Mesothelial cell of epicardium (in vitro differentiated cells): ENCODE measurements around the gene OCLN. TPM values are rescaled to one million over a fixed set of nuclear protein-coding genes. Genes with fewer than 3 reads are reported as not detected.
"Not testable (repeated sequence)": the region's sequence is repeated elsewhere in the genome, so short reads cannot be mapped to it uniquely, and the experiment has no call there.

Experiments
- DNase-seq, 2 experiments: peaks; one replicate each; pipeline ENCODE4 v3.0.0; 2021; ENCODE audit warnings: low spot score in 2 of 2; ENCODE audit not compliant: unreplicated experiment in 2 of 2
- H3K27ac Mint-ChIP-seq: 2 replicates; pipeline ENCODE4 v1.8.0; 2021; ENCODE audit warnings: mixed read lengths
- H3K27me3 Mint-ChIP-seq: 2 replicates; pipeline ENCODE4 v1.8.0; 2021; ENCODE audit warnings: low read depth, mixed read lengths
- H3K36me3 Mint-ChIP-seq: 2 replicates; pipeline ENCODE4 v1.8.0; 2021; ENCODE audit warnings: mixed read lengths
- H3K4me1 Mint-ChIP-seq: 2 replicates; pipeline ENCODE4 v1.8.0; 2021; ENCODE audit warnings: mixed read lengths
- H3K4me3 Mint-ChIP-seq: 2 replicates; pipeline ENCODE4 v1.8.0; 2021; ENCODE audit warnings: mild to moderate bottlenecking, moderate library complexity, mixed read lengths
- H3K9me3 Mint-ChIP-seq: 2 replicates; pipeline ENCODE4 v1.8.0; 2021; ENCODE audit warnings: mixed read lengths
- CTCF ChIP-seq: fragments of 200-600 bp; sonication (generic); IDR thresholded peaks from one replicate; pipeline ENCODE4 v1.5.0; 2021; ENCODE audit warnings: antibody characterized with exemption; ENCODE audit not compliant: unreplicated experiment
- total RNA-seq: library from RNA; stranded (reverse); gene quantifications from 3 replicates; pipeline ENCODE4 v1.2.1, GENCODE V29; 2021

OCLN gene
- total RNA-seq, 1 donor from 2014 or later, result 37.8 TPM

GRCh38 chr5:69454460-69455249 is 37.9 kb upstream of the OCLN start:
- no peaks in the 10 kb centered on the region for H3K4me1 Mint-ChIP-seq
- H3K4me3 Mint-ChIP-seq, result no peak overlapping the region
- no peaks in the 10 kb centered on the region for H3K36me3 Mint-ChIP-seq
- no peak for DNase-seq
- no peak for TF ChIP-seq CTCF
- peaks cover 15% of the 10 kb centered on the region for H3K9me3 Mint-ChIP-seq
- no peak overlapping the region for H3K27ac Mint-ChIP-seq
- H3K27me3 Mint-ChIP-seq, result no peaks in the 10 kb centered on the region

- not testable (repeated sequence) for H3K4me1 Mint-ChIP-seq, H3K4me3 Mint-ChIP-seq, H3K36me3 Mint-ChIP-seq, H3K27me3 Mint-ChIP-seq, DNase-seq, H3K27ac Mint-ChIP-seq
- peaks cover 15% of the 10 kb centered on the region for H3K9me3 Mint-ChIP-seq
Observed at GRCh38 chr5:69455428-69455988, 37.1 kb upstream of the OCLN start.

GRCh38 chr5:69462170-69462569 is 30.4 kb upstream of the OCLN start:
- Mint-ChIP-seq H3K9me3 (peaks cover 11% of the 10 kb centered on the region), H3K4me3 (no peak overlapping the region), H3K27ac (no peak overlapping the region), H3K36me3 (no peaks in the 10 kb centered on the region), H3K4me1 (no peaks in the 10 kb centered on the region), H3K27me3 (no peaks in the 10 kb centered on the region)
- no peak for DNase-seq
- no peak for TF ChIP-seq CTCF

GRCh38 chr5:69466375-69466774 is 26.2 kb upstream of the OCLN start:
- not testable (repeated sequence) for H3K4me3 Mint-ChIP-seq, H3K27me3 Mint-ChIP-seq, H3K4me1 Mint-ChIP-seq, H3K36me3 Mint-ChIP-seq, DNase-seq, H3K27ac Mint-ChIP-seq
- H3K9me3 Mint-ChIP-seq, result peaks cover 10% of the 10 kb centered on the region

GRCh38 chr5:69467442-69468225 is 25.0 kb upstream of the OCLN start:
- no peak for TF ChIP-seq CTCF
- no peaks in the 10 kb centered on the region for H3K4me1 Mint-ChIP-seq
- peaks cover 13% of the 10 kb centered on the region for H3K9me3 Mint-ChIP-seq
- no peaks in the 10 kb centered on the region for H3K36me3 Mint-ChIP-seq
- no peaks in the 10 kb centered on the region for H3K27me3 Mint-ChIP-seq
- no peak for DNase-seq
- no peak overlapping the region for H3K27ac Mint-ChIP-seq
- H3K4me3 Mint-ChIP-seq, result no peak overlapping the region

- no peak for DNase-seq
- no peak for TF ChIP-seq CTCF
- no peaks in the 10 kb centered on the region for H3K27me3 Mint-ChIP-seq
- no peak overlapping the region for H3K4me3 Mint-ChIP-seq
- no peaks in the 10 kb centered on the region for H3K36me3 Mint-ChIP-seq
- no peaks in the 10 kb centered on the region for H3K4me1 Mint-ChIP-seq
- peaks cover 13% of the 10 kb centered on the region for H3K9me3 Mint-ChIP-seq
- H3K27ac Mint-ChIP-seq, result no peak overlapping the region
Observed at GRCh38 chr5:69468631-69469030, 24.0 kb upstream of the OCLN start.

- not testable (repeated sequence) for H3K36me3 Mint-ChIP-seq, H3K4me1 Mint-ChIP-seq, H3K27me3 Mint-ChIP-seq, DNase-seq, H3K4me3 Mint-ChIP-seq, H3K27ac Mint-ChIP-seq
- peaks cover 13% of the 10 kb centered on the region for H3K9me3 Mint-ChIP-seq
Observed at GRCh38 chr5:69471516-69471915, 21.1 kb upstream of the OCLN start.

- DNase-seq, H3K4me3 Mint-ChIP-seq, H3K4me1 Mint-ChIP-seq, H3K27ac Mint-ChIP-seq, H3K36me3 Mint-ChIP-seq, H3K27me3 Mint-ChIP-seq: not testable (repeated sequence)
- peaks cover 13% of the 10 kb centered on the region for H3K9me3 Mint-ChIP-seq
Observed at GRCh38 chr5:69472535-69473143, 20.0 kb upstream of the OCLN start.
